HG03139 (cell line): ENCODE results near the gene PICK1.
"Not testable (repeated sequence)": the region's sequence is repeated elsewhere in the genome, so short reads cannot be mapped to it uniquely, and the experiment has no call there.

Experiments
- ATAC-seq: cut with Tn5 transposase; IDR thresholded peaks from one replicate; pipeline ENCODE4 v1.9.1; 2021; ENCODE audit not compliant: unreplicated experiment

PICK1 gene

GRCh38 chr22:38073150-38074130 is 16.2 kb downstream of the PICK1 start:
- no peak for ATAC-seq

GRCh38 chr22:38074181-38075104 is 17.2 kb downstream of the PICK1 start:
- no peak for ATAC-seq

- no peak for ATAC-seq
Measured at GRCh38 chr22:38075105-38075825, 18.1 kb downstream of the PICK1 start.

GRCh38 chr22:38075961-38076360 is 18.8 kb downstream of the PICK1 start:
- no peak for ATAC-seq

GRCh38 chr22:38077096-38077495 is 19.9 kb downstream of the PICK1 start:
- ATAC-seq = no peak

- no peak for ATAC-seq
Measured at GRCh38 chr22:38077595-38077994, 20.4 kb downstream of the PICK1 start.

GRCh38 chr22:38078046-38078840 is 21.0 kb downstream of the PICK1 start:
- ATAC-seq = no peak

- ATAC-seq = not testable (repeated sequence)
Measured at GRCh38 chr22:38079208-38079607, 22.0 kb downstream of the PICK1 start.

- no peak for ATAC-seq
Measured at GRCh38 chr22:38079804-38080203, 22.6 kb downstream of the PICK1 start.

GRCh38 chr22:38080474-38080849 is 23.3 kb downstream of the PICK1 start:
- ATAC-seq = no peak

GRCh38 chr22:38080850-38081635 is 23.8 kb downstream of the PICK1 start:
- ATAC-seq = no peak

GRCh38 chr22:38081636-38081940 is 24.4 kb downstream of the PICK1 start:
- ATAC-seq = no peak

- ATAC-seq = no peak
Measured at GRCh38 chr22:38081941-38082828, 25.0 kb downstream of the PICK1 start.

- ATAC-seq = no peak
Measured at GRCh38 chr22:38082986-38083710, 25.9 kb downstream of the PICK1 start.

GRCh38 chr22:38083931-38084631 is 26.9 kb downstream of the PICK1 start, which contains the start of gene SLC16A8:
SLC16A8 (minus strand) TSS chr22:38084184; CDS start chr22:38082873, 1,311 bp downstream.
- ATAC-seq = no peak

GRCh38 chr22:38085056-38085455 is 27.9 kb downstream of the PICK1 start:
- no peak for ATAC-seq

GRCh38 chr22:38085501-38085900 is 28.3 kb downstream of the PICK1 start:
- ATAC-seq = no peak
